ENCODE results near the gene HPCAL1. TPM values are rescaled to one million over a fixed set of nuclear protein-coding genes. Genes with fewer than 3 reads are reported as not detected.

HPCAL1 gene
- total and polyA plus RNA-seq, 12 donors = 17.4 to 118 (median 61.3) TPM

GRCh38 chr2:10435820-10436204 is 133.1 kb downstream of the HPCAL1 start:
- TF ChIP-seq CTCF (IDR thresholded peaks at IDR 0.05) (no peak), POLR2A (IDR thresholded peaks at IDR 0.05) (no peak)
- 73 to 86% (median 82%) methylated on average over 8 to 14 of the region's 14 CpGs for WGBS, 4 donors

GRCh38 chr2:10436583-10437110 is 133.9 kb downstream of the HPCAL1 start:
- no peak for DNase-seq
- Histone ChIP-seq H3K27me3 (no peaks in the 10 kb centered on the region), H3K4me3 (no peak overlapping the region), H3K9me3 (replicated peaks in 1 of 3) (no peaks in the 10 kb centered on the region), H3K4me1 (replicated peaks in 1 of 2) (peaks cover 0 to 7% of the 10 kb centered on the region in 2 donors), H3K36me3 (replicated peaks in 1 of 2) (peaks cover 0 to 23% of the 10 kb centered on the region in 2 donors), H3K27ac (no peak overlapping the region)
- TF ChIP-seq CTCF (IDR thresholded peaks at IDR 0.05) = no peak
- no peak for TF ChIP-seq POLR2A (IDR thresholded peaks at IDR 0.05)
- intact Hi-C loops (cut with DNase I) = loop anchor here (5.0 to 10.0 kb wide), 4 partner anchors 228 to 639 kb away; no protein-coding TSS in a partner anchor
- 79 to 83% (median 80%) methylated on average over 13 of the region's 13 CpGs for whole genome bisulfite sequencing, 4 donors

More at GRCh38 chr2:10435820-10436204, 133.1 kb downstream of the HPCAL1 start:
- Histone ChIP-seq H3K4me1 (replicated peaks in 1 of 2) (peaks cover 0 to 7% of the 10 kb centered on the region in 2 donors), H3K36me3 (replicated peaks in 1 of 2) (peaks cover 0 to 14% of the 10 kb centered on the region in 2 donors), H3K27ac (no peak overlapping the region), H3K27me3 (no peaks in the 10 kb centered on the region), H3K4me3 (no peak overlapping the region), H3K9me3 (replicated peaks in 1 of 3) (no peaks in the 10 kb centered on the region)
- no peak for DNase-seq
- intact Hi-C loops (cut with DNase I) = loop anchor here (2.0 to 10.0 kb wide), 5 partner anchors 229 to 639 kb away; no protein-coding TSS in a partner anchor

GRCh38 chr2:10437806-10438205 is 135.1 kb downstream of the HPCAL1 start:
- Histone ChIP-seq H3K27ac (no peak overlapping the region), H3K4me1 (replicated peaks in 1 of 2) (no peaks in the 10 kb centered on the region), H3K9me3 (replicated peaks in 1 of 3) (no peaks in the 10 kb centered on the region), H3K4me3 (no peak overlapping the region), H3K27me3 (no peaks in the 10 kb centered on the region), H3K36me3 (replicated peaks in 1 of 2) (peaks cover 0 to 33% of the 10 kb centered on the region in 2 donors)
- no peak for DNase-seq
- intact Hi-C loops (cut with DNase I) = loop anchor here (5.0 to 10.0 kb wide), 4 partner anchors 227 to 641 kb away; no protein-coding TSS in a partner anchor
- 78 to 90% (median 85%) methylated on average over 8 to 9 of the region's 9 CpGs for WGBS, 4 donors
- TF ChIP-seq POLR2A (IDR thresholded peaks at IDR 0.05) = no peak
- no peak for TF ChIP-seq CTCF (IDR thresholded peaks at IDR 0.05)

- no peak for DNase-seq
- Histone ChIP-seq H3K27ac (no peak overlapping the region), H3K4me3 (no peak overlapping the region), H3K36me3 (replicated peaks in 1 of 2) (peaks cover 0 to 42% of the 10 kb centered on the region in 2 donors), H3K4me1 (replicated peaks in 1 of 2) (no peaks in the 10 kb centered on the region), H3K9me3 (replicated peaks in 1 of 3) (no peaks in the 10 kb centered on the region), H3K27me3 (no peaks in the 10 kb centered on the region)
- WGBS, 4 donors = 92 to 95% (median 93%) methylated on average over 4 to 14 of the region's 14 CpGs
- TF ChIP-seq CTCF (IDR thresholded peaks at IDR 0.05) (no peak), POLR2A (IDR thresholded peaks at IDR 0.05) (no peak)
- intact Hi-C loops (cut with DNase I) = loop anchor here (5.0 to 10.0 kb wide), 4 partner anchors 226 to 641 kb away; no protein-coding TSS in a partner anchor
These were observed 136.0 kb downstream of the HPCAL1 start for GRCh38 chr2:10438688-10439087.

Measured in adrenal gland (tissue), 12 donors.